Stimulated activated CD8-positive, alpha-beta memory T cell treated with anti-CD3 and anti-CD28 coated beads, Interleukin-7, amount 100 ng/mL, for 24 hours (primary cell): Measurements from ENCODE around the gene LIMCH1.
"Not testable (repeated sequence)": the region's sequence is repeated elsewhere in the genome, so short reads cannot be mapped to it uniquely, and the experiment has no call there.

Experiments
- DNase-seq: peaks from one replicate; pipeline ENCODE4 v3.0.0-alpha.2; 2020; ENCODE audit warnings: low read depth

LIMCH1 gene

GRCh38 chr4:41642746-41643145 is 104.8 kb downstream of the LIMCH1 start:
- DNase-seq: not testable (repeated sequence)

DNA sequence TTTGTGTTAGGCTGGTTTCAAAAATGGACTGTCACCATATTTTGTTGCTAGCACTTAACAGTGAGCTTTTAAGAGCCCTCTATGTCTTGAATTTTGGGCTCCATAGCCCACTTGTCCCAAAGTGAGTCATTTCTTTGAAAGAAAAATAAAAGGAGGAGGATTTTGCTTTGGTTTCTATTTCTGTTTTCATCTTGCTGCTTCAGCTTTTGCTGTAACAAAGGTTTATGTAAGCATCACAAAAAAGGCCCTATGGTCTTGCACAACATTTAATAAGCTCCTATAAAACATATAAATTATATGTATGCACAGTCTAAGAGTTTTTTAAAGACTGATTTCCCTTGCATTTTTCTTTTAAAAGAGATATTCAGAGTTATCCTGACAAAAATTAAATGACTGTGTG is 105.4 kb downstream of the LIMCH1 start:
- no peak for DNase-seq

GRCh38 chr4:41644288-41644914 is 106.4 kb downstream of the LIMCH1 start:
- DNase-seq: no peak

- DNase-seq: no peak
These were observed 106.9 kb downstream of the LIMCH1 start for GRCh38 chr4:41644915-41645295.

GRCh38 chr4:41645728-41646390 is 107.9 kb downstream of the LIMCH1 start:
- DNase-seq: no peak

- no peak for DNase-seq
These were observed 108.9 kb downstream of the LIMCH1 start for GRCh38 chr4:41646862-41647261.

GRCh38 chr4:41647383-41647782 is 109.4 kb downstream of the LIMCH1 start:
- DNase-seq: no peak

DNA sequence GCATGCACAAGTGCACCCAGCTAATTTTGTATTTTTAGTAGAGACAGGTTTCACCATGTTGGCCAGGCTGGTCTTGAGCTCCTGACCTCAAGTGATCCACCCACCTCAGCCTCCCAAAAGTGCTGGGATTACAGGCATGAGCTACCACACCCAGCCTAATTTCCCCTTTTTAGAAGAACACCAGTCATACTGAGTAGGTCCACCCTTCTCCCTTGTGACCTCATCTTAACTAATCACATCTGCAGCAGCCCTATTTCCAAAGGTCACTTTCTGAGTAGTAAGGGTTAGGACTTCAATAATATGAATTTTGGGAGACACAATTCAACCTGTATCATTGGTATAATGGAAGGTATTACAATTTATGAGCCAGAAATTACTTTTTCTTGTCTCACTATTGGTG is 113.2 kb downstream of the LIMCH1 start:
- DNase-seq: not testable (repeated sequence)

GRCh38 chr4:41652971-41653370 is 115.0 kb downstream of the LIMCH1 start:
- DNase-seq: no peak

DNA sequence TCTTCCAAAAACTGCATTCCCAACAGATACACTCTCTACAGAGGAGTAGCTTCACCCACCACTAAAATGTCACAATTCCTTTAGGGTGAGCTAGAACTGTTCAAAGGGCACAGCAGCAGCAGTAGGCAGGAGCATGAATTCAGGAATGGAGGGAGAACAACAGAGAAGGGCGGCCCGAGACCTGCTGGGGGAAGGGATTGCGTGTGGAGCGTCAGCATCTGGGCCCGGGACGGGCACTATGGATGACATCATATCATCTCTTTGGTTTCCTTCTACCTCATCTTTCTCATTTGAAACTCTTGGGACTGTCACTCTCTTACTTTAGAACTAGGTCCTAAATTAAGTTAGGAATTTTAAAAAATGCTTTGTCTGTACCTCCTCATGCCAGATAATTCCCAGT is 115.6 kb downstream of the LIMCH1 start:
- no peak for DNase-seq

DNA sequence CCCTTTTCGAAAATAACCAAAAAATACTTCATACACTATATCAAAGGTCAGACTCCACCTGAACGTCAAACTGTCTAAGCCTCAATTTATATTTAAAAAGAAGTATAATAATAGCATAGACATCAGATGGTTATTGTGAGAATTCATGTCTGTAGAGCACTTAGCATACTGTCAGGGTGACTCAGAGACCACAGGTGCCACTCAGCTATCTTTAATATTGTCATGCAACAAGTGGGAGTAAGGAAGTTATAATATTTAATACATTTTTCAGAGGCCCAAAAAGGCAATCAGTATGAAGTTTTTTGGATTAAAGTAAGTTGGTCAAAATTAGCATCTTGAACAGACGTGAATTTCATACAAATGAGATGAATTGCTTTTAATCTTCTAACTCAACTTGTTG is 117.2 kb downstream of the LIMCH1 start:
- no peak for DNase-seq

DNA sequence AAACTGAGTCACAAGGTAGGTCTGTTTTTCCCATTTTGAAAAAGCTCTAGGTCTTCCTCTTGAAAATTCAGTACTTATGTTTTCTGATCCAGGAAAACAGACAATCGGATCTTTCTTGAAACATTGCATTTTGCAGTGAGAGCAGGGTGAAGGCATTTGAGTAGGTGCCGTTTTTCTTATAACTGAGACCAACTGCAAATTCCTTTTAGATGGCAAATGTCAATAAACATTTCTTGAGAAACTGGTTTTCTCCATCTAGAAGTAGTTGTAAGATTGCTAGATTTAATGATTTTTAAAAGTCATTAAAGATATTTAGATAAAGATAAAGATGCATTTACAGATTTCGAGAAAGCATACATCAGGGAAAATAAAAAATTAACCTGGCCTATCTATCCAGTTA is 118.1 kb downstream of the LIMCH1 start:
- no peak for DNase-seq

GRCh38 chr4:41656572-41657520 is 118.9 kb downstream of the LIMCH1 start:
- DNase-seq: no peak

- no peak for DNase-seq
These were observed 119.6 kb downstream of the LIMCH1 start for GRCh38 chr4:41657561-41657960.

DNA sequence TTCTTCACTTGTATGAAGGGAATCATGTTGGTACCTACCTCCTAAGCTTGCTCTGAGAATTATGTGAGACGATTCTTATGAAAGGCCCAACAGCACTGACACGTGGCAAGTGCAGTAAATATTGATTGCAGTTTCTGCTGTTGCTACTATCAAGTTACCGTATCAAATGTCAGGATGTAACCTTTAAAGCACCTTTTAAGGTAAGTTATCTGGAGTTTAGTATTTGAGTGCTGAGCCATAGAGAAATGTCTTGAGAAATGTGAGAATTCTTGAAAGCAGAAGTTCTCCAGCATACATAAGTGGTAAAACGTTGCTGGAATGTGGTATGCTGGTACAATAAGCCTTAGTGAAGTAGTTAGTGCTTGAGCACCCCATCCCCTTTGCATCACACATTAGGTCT is 120.2 kb downstream of the LIMCH1 start:
- no peak for DNase-seq

GRCh38 chr4:41660352-41660751 is 122.4 kb downstream of the LIMCH1 start:
- no peak for DNase-seq

GRCh38 chr4:41661442-41662076 is 123.6 kb downstream of the LIMCH1 start:
- DNase-seq: peak; percentile 9

DNA sequence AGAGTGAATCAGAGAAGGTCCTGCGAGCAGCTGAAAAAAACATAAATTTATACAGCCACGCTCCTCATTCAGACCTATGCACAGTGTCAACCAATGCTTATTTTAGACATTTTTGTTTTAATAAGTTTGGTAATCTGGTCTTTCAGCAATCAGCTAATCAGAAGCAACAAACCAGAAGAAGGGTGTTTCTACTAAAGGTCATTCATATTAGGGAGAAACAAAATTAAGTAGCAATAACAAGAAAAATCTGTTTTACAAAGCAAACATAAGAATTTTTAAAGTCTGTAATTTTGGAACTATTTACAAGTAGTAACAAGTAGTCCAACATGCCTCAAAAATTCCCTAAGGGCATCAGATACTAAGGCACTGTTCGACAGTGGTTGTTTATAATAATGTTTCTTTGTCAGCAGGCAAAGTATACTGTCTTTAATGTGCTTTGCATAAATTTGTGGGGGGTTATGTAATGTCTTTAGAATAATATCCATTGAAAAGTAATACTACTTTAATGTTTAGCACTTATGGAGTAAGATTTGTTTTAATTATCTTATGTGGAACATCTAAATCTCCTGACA is 127.8 kb downstream of the LIMCH1 start:
- no peak for DNase-seq

- DNase-seq: no peak
These were observed 130.1 kb downstream of the LIMCH1 start for GRCh38 chr4:41668024-41668423.

DNA sequence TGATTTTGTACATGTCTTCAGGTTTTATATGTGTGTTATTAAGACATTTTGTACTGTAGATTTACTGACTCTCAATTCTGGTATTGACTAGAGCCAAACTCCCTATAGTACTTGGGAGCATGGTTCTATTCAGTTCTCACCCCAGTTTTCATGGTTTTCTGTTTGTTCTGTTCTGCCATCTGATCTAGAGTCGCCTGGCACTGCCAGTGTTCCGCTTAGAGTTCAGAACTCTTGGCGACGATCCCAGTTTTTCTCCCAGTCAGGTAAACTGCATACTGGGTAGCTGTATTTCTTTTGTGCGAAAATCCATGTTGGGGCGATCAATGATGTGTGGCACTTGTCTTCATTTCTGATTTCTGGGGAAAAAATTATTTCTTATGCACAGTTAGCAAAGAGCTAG is 132.6 kb downstream of the LIMCH1 start:
- no peak for DNase-seq

DNA sequence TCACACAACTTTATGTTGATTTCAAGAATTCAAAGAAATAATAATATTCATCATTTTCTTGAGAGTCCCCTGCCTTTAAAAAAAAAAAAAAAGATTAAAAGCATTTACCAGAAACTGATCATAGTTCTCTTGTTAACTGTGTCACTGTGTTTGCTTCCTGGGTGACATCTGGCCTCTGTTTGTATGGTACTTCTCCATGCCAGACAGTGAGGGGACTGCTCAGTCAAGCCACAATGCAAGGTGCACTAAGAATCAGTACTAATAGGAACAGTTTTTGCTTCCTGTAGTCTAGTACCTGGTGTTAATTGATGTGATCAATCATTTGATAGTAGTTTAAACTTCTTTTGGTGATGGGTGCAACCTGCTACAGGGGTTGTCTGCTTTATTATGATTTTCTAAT is 133.0 kb downstream of the LIMCH1 start:
- DNase-seq: no peak
